Lower lobe of right lung (tissue), 2 donors: ENCODE data around the gene SLC9B2. TPM values are rescaled to one million over a fixed set of nuclear protein-coding genes. Genes with fewer than 3 reads are reported as not detected.

Experiments used
- ATAC-seq, 2 donors: fragments of 200-7000 bp; cut with Tn5 transposase; one replicate each; pipeline ENCODE4 v1.9.1; 2020 to 2022; ENCODE audit warnings: mild to moderate bottlenecking in 2 of 2, moderate library complexity in 2 of 2
- DNase-seq: peaks from one replicate; pipeline ENCODE4 v3.0.0-alpha.2; 2020
- H3K27ac ChIP-seq: fragments of 200-600 bp; one replicate; pipeline ENCODE4 v1.8.0; 2022
- H3K27me3 ChIP-seq: fragments of 200-600 bp; one replicate; pipeline ENCODE4 v1.8.0; 2022; ENCODE audit warnings: low read depth
- H3K36me3 ChIP-seq: fragments of 200-600 bp; one replicate; pipeline ENCODE4 v1.8.0; 2022; ENCODE audit warnings: mild to moderate bottlenecking
- H3K4me1 ChIP-seq: fragments of 200-600 bp; one replicate; pipeline ENCODE4 v1.8.0; 2022
- H3K4me3 ChIP-seq: fragments of 200-600 bp; one replicate; pipeline ENCODE4 v1.8.0; 2022; ENCODE audit warnings: mild to moderate bottlenecking
- H3K9me3 ChIP-seq: fragments of 200-600 bp; one replicate; pipeline ENCODE4 v1.8.0; 2022
- intact Hi-C: fragments of 100-400 bp; cut with DNase I; formaldehyde crosslinking; loops from one replicate; pipeline ENCODE4 v1.11.0; 2022
- total RNA-seq: library from RNA; stranded (reverse); fragmentation: NEBNext Ultra II Directional; extraction: Animal tissue kit (Norgen Biotek cat#: 25700); gene quantifications from one replicate; pipeline ENCODE4 v1.2.1, GENCODE V29; 2021
- TF ChIP-seq, protein P1 (sequence below): fragments of 200-600 bp; IDR thresholded peaks from one replicate; pipeline ENCODE4 v1.8.0; 2022; ENCODE audit warnings: antibody characterized with exemption, mild to moderate bottlenecking
- donor health status: DM: no; HTN: yes; CAD: no; lungs with severe emphysema.

The SLC9B2 gene
- total RNA-seq, 1 donor from 2014 or later, result 5.5 TPM

DNA sequence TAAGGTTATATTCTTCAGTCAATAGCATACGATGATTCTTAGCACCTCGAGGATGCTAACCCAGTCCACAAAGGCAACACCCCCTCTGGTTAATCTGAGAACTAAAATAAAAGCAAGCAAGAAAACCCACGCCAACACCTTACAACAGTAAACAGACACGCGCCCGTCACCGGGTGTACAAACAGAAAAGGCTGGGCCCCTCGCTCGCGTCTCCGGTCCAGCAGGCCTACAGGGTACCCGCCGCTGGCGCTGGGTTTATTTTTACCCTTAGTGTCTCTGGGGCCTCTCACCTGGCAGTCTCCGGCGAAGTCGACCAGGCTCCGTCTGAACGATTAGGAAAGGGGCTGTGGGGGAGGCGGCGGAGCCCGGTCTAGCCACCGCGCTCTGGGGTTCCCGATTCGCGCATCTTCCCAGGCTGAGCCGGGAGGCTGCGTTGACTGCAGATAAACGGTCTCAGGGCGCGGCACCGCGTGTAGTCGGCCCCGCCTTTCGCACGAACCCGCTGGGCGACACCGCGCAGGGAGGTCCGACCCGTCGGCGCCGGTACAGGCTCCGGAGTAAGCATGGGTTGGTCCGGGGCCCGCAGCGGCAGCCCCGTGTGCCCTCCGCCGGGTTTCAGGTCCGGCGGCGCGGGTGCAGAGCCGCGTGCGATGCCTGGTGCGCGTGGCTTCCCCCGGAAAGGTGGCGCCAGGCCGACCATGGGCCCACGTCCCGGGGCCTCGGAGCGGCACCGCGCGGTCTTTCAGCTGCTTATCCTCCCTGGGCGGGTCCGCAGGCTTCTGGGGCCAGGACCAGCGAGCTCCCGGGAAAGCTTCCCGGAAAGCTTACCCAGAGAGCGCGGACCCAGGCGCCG lies 441 bp downstream of the SLC9B2 start:
- intact Hi-C loops, result no loop called here
- H3K27me3 ChIP-seq, result no peaks in the 10 kb centered on the region
- H3K27ac ChIP-seq, result peak overlapping the region; percentile 83
- DNase-seq (peak; percentile 73), ATAC-seq (peak; percentile 88 to 92)
- peaks cover 8% of the 10 kb centered on the region for H3K36me3 ChIP-seq
- TF ChIP-seq, protein P1, sequence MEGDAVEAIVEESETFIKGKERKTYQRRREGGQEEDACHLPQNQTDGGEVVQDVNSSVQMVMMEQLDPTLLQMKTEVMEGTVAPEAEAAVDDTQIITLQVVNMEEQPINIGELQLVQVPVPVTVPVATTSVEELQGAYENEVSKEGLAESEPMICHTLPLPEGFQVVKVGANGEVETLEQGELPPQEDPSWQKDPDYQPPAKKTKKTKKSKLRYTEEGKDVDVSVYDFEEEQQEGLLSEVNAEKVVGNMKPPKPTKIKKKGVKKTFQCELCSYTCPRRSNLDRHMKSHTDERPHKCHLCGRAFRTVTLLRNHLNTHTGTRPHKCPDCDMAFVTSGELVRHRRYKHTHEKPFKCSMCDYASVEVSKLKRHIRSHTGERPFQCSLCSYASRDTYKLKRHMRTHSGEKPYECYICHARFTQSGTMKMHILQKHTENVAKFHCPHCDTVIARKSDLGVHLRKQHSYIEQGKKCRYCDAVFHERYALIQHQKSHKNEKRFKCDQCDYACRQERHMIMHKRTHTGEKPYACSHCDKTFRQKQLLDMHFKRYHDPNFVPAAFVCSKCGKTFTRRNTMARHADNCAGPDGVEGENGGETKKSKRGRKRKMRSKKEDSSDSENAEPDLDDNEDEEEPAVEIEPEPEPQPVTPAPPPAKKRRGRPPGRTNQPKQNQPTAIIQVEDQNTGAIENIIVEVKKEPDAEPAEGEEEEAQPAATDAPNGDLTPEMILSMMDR, result no peak
- H3K4me1 ChIP-seq, result peaks cover 12% of the 10 kb centered on the region
- H3K9me3 ChIP-seq, result no peaks in the 10 kb centered on the region
- H3K4me3 ChIP-seq, result peak overlapping the region; percentile 72

DNA sequence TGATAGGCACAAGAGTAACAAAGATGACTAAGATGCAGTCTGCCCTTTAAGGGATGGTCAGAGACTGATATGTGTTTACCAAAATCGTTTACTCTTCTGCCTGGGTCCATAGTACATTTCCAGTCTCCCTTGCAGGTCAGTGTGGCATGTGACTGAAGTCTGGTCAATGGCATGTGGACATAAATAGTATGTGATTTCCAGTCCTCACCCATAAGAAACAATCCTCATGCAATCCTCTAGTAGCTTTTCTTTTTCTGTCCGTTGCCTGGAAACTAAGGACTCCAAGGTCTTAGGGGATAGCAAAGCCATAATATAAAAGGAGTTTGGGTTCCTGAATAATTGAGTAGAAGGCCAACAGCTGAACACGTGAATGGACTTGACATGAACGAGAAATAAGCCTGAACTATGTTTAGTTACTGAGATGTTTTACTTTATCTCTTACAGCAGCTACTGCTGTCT lies 1.1 kb downstream of the SLC9B2 start:
- Histone ChIP-seq H3K4me3 (peak overlapping the region; percentile 72), H3K9me3 (no peaks in the 10 kb centered on the region), H3K36me3 (peaks cover 2% of the 10 kb centered on the region), H3K4me1 (peaks cover 12% of the 10 kb centered on the region), H3K27ac (peak overlapping the region; percentile 83), H3K27me3 (no peaks in the 10 kb centered on the region)
- ATAC-seq (no peak), DNase-seq (no peak)
- intact Hi-C loops, result no loop called here
- TF ChIP-seq, protein P1, result no peak

DNA sequence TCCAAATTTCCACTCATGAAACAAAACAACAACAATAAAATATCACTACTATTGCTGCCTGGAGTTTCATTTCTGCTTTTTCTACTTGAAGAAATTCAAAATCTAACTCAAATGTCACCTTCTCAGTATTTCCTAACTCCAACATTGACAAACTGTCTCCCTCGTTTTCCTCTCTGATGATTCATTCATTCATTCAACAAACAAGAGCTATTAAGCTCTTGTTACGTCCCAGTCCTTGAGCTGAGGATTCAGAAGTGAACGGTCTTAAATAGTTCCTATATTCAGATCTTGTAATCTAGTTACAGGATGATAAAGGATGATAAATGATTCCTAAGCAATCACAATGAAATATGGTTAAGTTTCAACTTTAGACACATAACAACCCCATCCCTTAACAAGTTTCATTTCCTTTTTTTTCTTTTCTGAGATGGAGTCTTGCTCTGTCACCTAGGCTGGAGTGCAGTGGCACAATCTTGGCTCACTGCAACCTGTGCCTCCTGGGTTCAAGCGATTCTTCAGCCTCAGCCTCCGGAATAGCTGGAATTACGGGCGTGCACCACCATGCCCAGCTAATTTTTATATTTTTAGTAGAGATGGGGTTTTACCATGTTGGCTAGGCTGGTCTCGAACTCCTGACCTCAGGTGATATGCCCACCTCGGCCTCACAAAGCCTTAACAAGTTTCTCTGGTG lies 1.7 kb downstream of the SLC9B2 start:
- Histone ChIP-seq H3K36me3 (no peaks in the 10 kb centered on the region), H3K27me3 (no peaks in the 10 kb centered on the region), H3K9me3 (no peaks in the 10 kb centered on the region), H3K4me1 (peaks cover 12% of the 10 kb centered on the region), H3K4me3 (no peak overlapping the region), H3K27ac (no peak overlapping the region)
- no peak for DNase-seq
- TF ChIP-seq, protein P1, result no peak
- no peak for ATAC-seq
- intact Hi-C loops, result no loop called here

DNA sequence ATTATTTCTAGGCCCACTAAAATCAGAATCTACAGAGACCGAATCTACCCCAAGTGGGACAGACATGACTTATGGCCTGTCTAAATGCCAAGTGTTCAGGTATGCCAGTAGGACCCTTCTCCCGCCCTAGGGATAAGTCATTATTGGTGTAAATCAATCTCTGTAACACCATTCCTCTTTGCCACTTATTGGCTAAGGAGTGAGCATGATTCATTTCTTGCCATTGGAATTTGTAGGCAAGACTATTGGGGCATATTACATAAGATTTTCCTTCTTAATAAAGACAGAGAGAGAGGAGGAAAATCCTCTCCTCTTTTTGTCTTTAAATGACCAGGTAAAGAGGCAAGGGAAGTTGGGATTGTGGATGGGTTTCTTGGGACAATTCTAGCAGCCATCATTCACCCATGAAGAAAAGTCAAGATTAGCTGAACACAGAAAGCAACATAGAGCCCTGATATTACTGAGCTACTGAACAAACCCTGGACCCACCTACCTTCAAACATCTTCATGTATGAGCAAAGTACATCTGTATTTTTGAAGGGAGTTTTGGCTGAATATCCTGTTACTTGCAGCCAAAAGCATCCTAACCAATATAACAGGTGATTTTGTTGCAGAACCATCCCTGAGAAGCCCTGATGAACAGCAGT lies 2.6 kb downstream of the SLC9B2 start:
- Histone ChIP-seq H3K4me3 (no peak overlapping the region), H3K4me1 (peaks cover 12% of the 10 kb centered on the region), H3K9me3 (no peaks in the 10 kb centered on the region), H3K27me3 (no peaks in the 10 kb centered on the region), H3K27ac (no peak overlapping the region), H3K36me3 (no peaks in the 10 kb centered on the region)
- ATAC-seq, result no peak
- no peak for DNase-seq
- intact Hi-C loops, result no loop called here
- TF ChIP-seq, protein P1, result no peak

DNA sequence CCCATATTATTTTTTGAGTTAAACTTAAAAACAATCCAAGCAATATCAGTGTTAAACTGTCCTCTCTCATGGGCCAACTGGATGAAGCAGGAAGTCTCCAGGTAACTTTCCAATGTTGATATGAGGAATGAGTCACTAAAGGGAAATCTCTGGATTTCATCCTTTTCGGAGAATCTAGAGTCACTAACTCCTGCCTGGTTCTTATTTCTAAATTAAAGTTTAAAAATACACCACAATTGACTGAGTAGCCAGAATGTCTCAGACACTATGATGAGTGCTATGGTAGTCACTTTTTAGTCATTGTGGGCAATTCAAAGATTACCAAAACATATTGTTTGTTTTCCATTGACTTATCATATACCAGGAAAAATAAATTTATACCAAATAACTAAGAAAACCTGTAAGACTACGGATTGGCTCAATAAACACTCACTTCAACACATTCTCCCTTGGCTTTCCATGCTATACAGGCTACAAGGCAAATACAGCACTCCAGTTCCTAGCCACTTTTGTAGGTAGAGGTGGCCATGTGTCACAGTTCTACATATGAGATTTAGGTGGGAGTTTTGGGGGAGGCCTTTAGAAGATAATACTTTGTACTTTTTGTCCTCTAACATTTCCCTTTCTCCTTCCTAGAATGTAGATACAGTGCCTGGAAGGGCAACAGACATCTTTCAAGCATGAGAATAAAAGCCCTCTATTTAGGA lies 8.6 kb downstream of the SLC9B2 start:
- H3K27me3 ChIP-seq, result no peaks in the 10 kb centered on the region
- no peak for DNase-seq
- no peak for ATAC-seq
- H3K4me1 ChIP-seq, result no peaks in the 10 kb centered on the region
- intact Hi-C loops, result no loop called here
- TF ChIP-seq, protein P1, result no peak
- H3K9me3 ChIP-seq, result no peaks in the 10 kb centered on the region
- no peak overlapping the region for H3K27ac ChIP-seq
- H3K36me3 ChIP-seq, result peaks cover 6% of the 10 kb centered on the region
- H3K4me3 ChIP-seq, result no peak overlapping the region
